Superior temporal gyrus (tissue), 1 donor: ENCODE data around the gene TAS2R42.

Source experiments
- DNase-seq: peaks from one replicate; pipeline ENCODE4 v3.0.0-alpha.2; 2016; ENCODE audit errors: extremely low spot score

The TAS2R42 gene

GRCh38 chr12:11144297-11144696 is 42.4 kb downstream of the TAS2R42 start:
- no peak for DNase-seq

GRCh38 chr12:11143352-11143751 is 43.4 kb downstream of the TAS2R42 start:
- DNase-seq: no peak

- no peak for DNase-seq
These were observed 50.7 kb downstream of the TAS2R42 start for GRCh38 chr12:11136075-11136474.
